ENCODE data around the gene EDA2R.

EDA2R gene

GRCh38 chrX:66547847-66548369, 91.0 kb downstream of the EDA2R start:
- no peak for DNase-seq (ENCODE audit: low read depth, low spot score)

Data from ELF-1 (cell line).